Neuronal stem cell (in vitro differentiated cells): ENCODE data around the gene PACRG.
A peak's percentile ranks its signal among the peaks of the same experiment; 100 is the strongest.

Source experiments
- DNase-seq: peaks from one replicate; pipeline ENCODE4 v3.0.0-alpha.2; 2013; ENCODE audit warnings: low spot score
- H2AFZ ChIP-seq: one replicate; pipeline ENCODE4 v1.6.1; 2013; ENCODE audit warnings: mild to moderate bottlenecking, low read length, inconsistent platforms
- H2AK5ac ChIP-seq: 2 replicates; pipeline ENCODE4 v1.6.1; 2013; ENCODE audit warnings: low read depth, mild to moderate bottlenecking, inconsistent platforms, low read length, moderate library complexity, mixed read lengths
- H2BK120ac ChIP-seq: 2 replicates; pipeline ENCODE4 v1.6.1; 2013; ENCODE audit warnings: low read depth, mild to moderate bottlenecking, inconsistent platforms, low read length, moderate library complexity, mixed read lengths
- H2BK12ac ChIP-seq: one replicate; pipeline ENCODE4 v1.6.1; 2013; ENCODE audit warnings: low read length, inconsistent platforms
- H2BK15ac ChIP-seq: 2 replicates; pipeline ENCODE4 v1.6.1; 2013; ENCODE audit warnings: mild to moderate bottlenecking, low read length, inconsistent platforms, mixed read lengths
- H2BK5ac ChIP-seq: one replicate; pipeline ENCODE4 v1.6.1; 2013; ENCODE audit warnings: inconsistent platforms, mild to moderate bottlenecking, low read length, moderate library complexity
- H3K14ac ChIP-seq: one replicate; pipeline ENCODE4 v1.6.1; 2013; ENCODE audit warnings: low read length, inconsistent platforms
- H3K18ac ChIP-seq: 2 replicates; pipeline ENCODE4 v1.6.1; 2013; ENCODE audit warnings: low read length, inconsistent platforms
- H3K23ac ChIP-seq: 2 replicates; pipeline ENCODE4 v1.6.1; 2013; ENCODE audit warnings: low read depth, mild to moderate bottlenecking, mixed read lengths, low read length, inconsistent platforms; ENCODE audit not compliant: poor library complexity
- H3K27ac ChIP-seq: replicated peaks from 3 replicates; pipeline ENCODE4 v1.5.1; 2013; ENCODE audit warnings: low read length, inconsistent platforms
- H3K27me3 ChIP-seq, 3 experiments: 2 replicates each; pipeline ENCODE4 v1.6.1; 2013; ENCODE audit warnings: low read length in 3 of 3, mild to moderate bottlenecking in 2 of 3, inconsistent platforms in 1 of 3, low read depth in 1 of 3, mixed read lengths in 1 of 3, moderate library complexity in 1 of 3; ENCODE audit not compliant: control insufficient read depth in 3 of 3, insufficient read depth in 3 of 3
- H3K36me3 ChIP-seq, 2 donors: replicated peaks in 1 of 2; 2 replicates each; pipeline ENCODE4 v1.6.1; 2013; ENCODE audit warnings: low read length in 2 of 2; ENCODE audit not compliant: control insufficient read depth in 2 of 2, insufficient read depth in 2 of 2
- H3K4ac ChIP-seq: 2 replicates; pipeline ENCODE4 v1.6.1; 2013; ENCODE audit warnings: inconsistent platforms, mild to moderate bottlenecking, low read length, moderate library complexity
- H3K4me1 ChIP-seq, 2 donors: 1 replicate in 1 of 2; 2 replicates in 1 of 2; pipeline ENCODE4 v1.6.1; 2013; ENCODE audit warnings: low read length in 2 of 2, low read depth in 1 of 2; ENCODE audit not compliant: control insufficient read depth in 2 of 2, insufficient read depth in 1 of 2
- H3K4me2 ChIP-seq: one replicate; pipeline ENCODE4 v1.6.1; 2013; ENCODE audit warnings: mild to moderate bottlenecking, low read length, inconsistent platforms; ENCODE audit not compliant: insufficient read depth, poor library complexity, severe bottlenecking
- H3K4me3 ChIP-seq, 2 donors: 2 replicates each; pipeline ENCODE4 v1.5.1; 2013; ENCODE audit warnings: low read length in 2 of 2, mild to moderate bottlenecking in 2 of 2, inconsistent platforms in 1 of 2, moderate library complexity in 1 of 2
- H3K79me1 ChIP-seq: one replicate; pipeline ENCODE4 v1.6.1; 2013; ENCODE audit warnings: low read depth, mild to moderate bottlenecking, inconsistent platforms, low read length, moderate library complexity
- H3K9ac ChIP-seq: one replicate; pipeline ENCODE4 v1.6.1; 2013; ENCODE audit warnings: mild to moderate bottlenecking, low read depth, low read length, inconsistent platforms; ENCODE audit not compliant: poor library complexity
- H3K9me3 ChIP-seq, 2 donors: replicated peaks in 1 of 2; 2 replicates each; pipeline versions ENCODE3 to v1.6.1; 2013; ENCODE audit warnings: low read length in 2 of 2, mild to moderate bottlenecking in 2 of 2, inconsistent platforms in 1 of 2, low read depth in 1 of 2, mixed read lengths in 1 of 2, moderate library complexity in 1 of 2; ENCODE audit not compliant: control insufficient read depth in 2 of 2, insufficient read depth in 1 of 2
- H4K8ac ChIP-seq: one replicate; pipeline ENCODE4 v1.6.1; 2013; ENCODE audit warnings: low read depth, mild to moderate bottlenecking, inconsistent platforms, low read length, moderate library complexity
- H4K91ac ChIP-seq: one replicate; pipeline ENCODE4 v1.6.1; 2013; ENCODE audit warnings: low read length, low read depth, mild to moderate bottlenecking, inconsistent platforms; ENCODE audit not compliant: poor library complexity
- WGBS, 2 donors: extraction: QIAGEN DNeasy Blood & Tissue Kit; methylation state at CpG; one replicate each; pipeline ENCODE4 v1.1.7; 2013; ENCODE audit warnings: missing lambda C conversion rate in 2 of 2, mixed read lengths in 1 of 2; ENCODE audit not compliant: insufficient read length in 2 of 2, insufficient replicate concordance in 1 of 2; ENCODE audit errors: extremely low coverage in 2 of 2; 5-methylcytosine and 5-hydroxymethylcytosine counted together

Gene PACRG

GRCh38 chr6:163281634-163282033 is 553.9 kb downstream of the PACRG start:
- Histone ChIP-seq H3K4me2 (no peak overlapping the region), H2BK15ac (no peak overlapping the region), H3K27me3 (no peaks in the 10 kb centered on the region)

GRCh38 chr6:163282672-163283071 is 554.9 kb downstream of the PACRG start:
- Histone ChIP-seq H3K4me1 (no peaks in the 10 kb centered on the region), H4K91ac (no peak overlapping the region), H4K8ac (no peak overlapping the region), H3K4me3 (no peak overlapping the region), H3K79me1 (no peaks in the 10 kb centered on the region), H3K36me3 (no peaks in the 10 kb centered on the region), H2AFZ (no peak overlapping the region), H2AK5ac (no peak overlapping the region), H3K9me3 (peaks cover 0 to 10% of the 10 kb centered on the region in 2 donors), H3K14ac (no peak overlapping the region), H3K4me2 (no peak overlapping the region), H2BK15ac (no peak overlapping the region), H2BK5ac (no peak overlapping the region), H3K27me3 (no peaks in the 10 kb centered on the region), H3K4ac (no peak overlapping the region), H3K18ac (no peak overlapping the region), H3K27ac (no peak overlapping the region), H2BK12ac (no peak overlapping the region), H3K23ac (no peak overlapping the region), H2BK120ac (no peak overlapping the region), H3K9ac (no peak overlapping the region)
- no peak for DNase-seq

More at GRCh38 chr6:163281634-163282033, 553.9 kb downstream of the PACRG start:
- H3K27ac ChIP-seq, result no peak overlapping the region
- H2BK12ac ChIP-seq, result no peak overlapping the region
- H3K14ac ChIP-seq, result no peak overlapping the region
- H2AK5ac ChIP-seq, result no peak overlapping the region
- H3K9me3 ChIP-seq, result peaks cover 0 to 10% of the 10 kb centered on the region in 2 donors
- no peak overlapping the region for H2AFZ ChIP-seq
- no peak overlapping the region for H4K8ac ChIP-seq
- no peak overlapping the region for H3K4me3 ChIP-seq
- H3K4ac ChIP-seq, result no peak overlapping the region
- no peak overlapping the region for H2BK120ac ChIP-seq
- no peak overlapping the region for H2BK5ac ChIP-seq
- no peak overlapping the region for H3K23ac ChIP-seq
- 100% methylated on average over 1 of the region's 1 CpG; no CpG with 5 or more reads in 1 of the 2 donors for WGBS, 2 donors
- no peak for DNase-seq
- no peaks in the 10 kb centered on the region for H3K4me1 ChIP-seq
- no peak overlapping the region for H3K18ac ChIP-seq
- no peaks in the 10 kb centered on the region for H3K79me1 ChIP-seq
- no peak overlapping the region for H4K91ac ChIP-seq
- H3K36me3 ChIP-seq, result no peaks in the 10 kb centered on the region
- H3K9ac ChIP-seq, result no peak overlapping the region

- no peak for DNase-seq
- Histone ChIP-seq H2BK12ac (no peak overlapping the region), H2BK120ac (no peak overlapping the region), H2BK5ac (no peak overlapping the region), H4K8ac (no peak overlapping the region), H3K79me1 (no peaks in the 10 kb centered on the region), H4K91ac (no peak overlapping the region), H3K4ac (no peak overlapping the region), H3K18ac (no peak overlapping the region), H2AFZ (no peak overlapping the region), H2AK5ac (no peak overlapping the region), H3K9me3 (peaks cover 2 to 6% of the 10 kb centered on the region in 2 donors), H3K14ac (no peak overlapping the region), H3K27me3 (no peaks in the 10 kb centered on the region), H3K23ac (no peak overlapping the region), H3K4me3 (no peak overlapping the region), H3K4me1 (peaks cover 0 to 2% of the 10 kb centered on the region in 2 donors), H3K4me2 (no peak overlapping the region), H3K9ac (no peak overlapping the region), H3K27ac (no peak overlapping the region), H3K36me3 (no peaks in the 10 kb centered on the region), H2BK15ac (no peak overlapping the region)
- WGBS, 2 donors, result no CpG with 5 or more reads among the region's 5 CpGs
These were observed 556.4 kb downstream of the PACRG start for GRCh38 chr6:163284151-163284550.

DNA sequence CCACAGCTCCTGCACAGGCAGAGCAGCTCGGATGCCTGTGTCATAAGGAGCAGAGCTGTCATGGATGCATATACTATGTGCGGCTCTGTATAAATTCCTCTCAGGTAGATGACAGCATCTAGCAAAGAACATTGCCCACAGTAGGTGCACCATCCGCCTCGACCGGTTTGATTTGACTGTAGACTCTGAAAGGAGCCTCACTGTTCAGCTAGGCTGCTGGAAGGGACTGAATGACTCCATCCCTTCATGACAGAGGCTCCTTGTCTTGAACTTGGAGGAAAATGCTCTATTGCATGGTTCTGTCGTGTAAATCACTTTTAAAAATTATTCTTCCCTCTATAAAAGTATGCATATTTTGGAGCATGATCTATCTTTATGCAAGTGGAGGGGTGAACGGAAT is 557.9 kb downstream of the PACRG start:
- peak overlapping the region; percentile 32 for H2AFZ ChIP-seq
- H2BK5ac ChIP-seq, result no peak overlapping the region

More for the DNA sequence above, 557.9 kb downstream of the PACRG start:
- no peak for DNase-seq
- no CpG with 5 or more reads among the region's 7 CpGs for WGBS, 2 donors
- no peak overlapping the region for H3K4me2 ChIP-seq
- H2BK15ac ChIP-seq, result no peak overlapping the region
- H3K9ac ChIP-seq, result no peak overlapping the region
- no peak overlapping the region for H3K18ac ChIP-seq
- H4K8ac ChIP-seq, result no peak overlapping the region
- no peaks in the 10 kb centered on the region for H3K36me3 ChIP-seq
- no peak overlapping the region for H3K23ac ChIP-seq
- H2BK12ac ChIP-seq, result no peak overlapping the region
- H4K91ac ChIP-seq, result no peak overlapping the region
- H3K9me3 ChIP-seq, result peaks cover 0 to 2% of the 10 kb centered on the region in 2 donors
- no peaks in the 10 kb centered on the region for H3K79me1 ChIP-seq
- H3K4ac ChIP-seq, result no peak overlapping the region
- H2AK5ac ChIP-seq, result no peak overlapping the region
- H3K4me3 ChIP-seq, result no peak overlapping the region
- H2BK120ac ChIP-seq, result no peak overlapping the region
- no peak overlapping the region for H3K27ac ChIP-seq
- no peaks in the 10 kb centered on the region for H3K27me3 ChIP-seq
- H3K4me1 ChIP-seq, result peaks cover 0 to 2% of the 10 kb centered on the region in 2 donors
- H3K14ac ChIP-seq, result no peak overlapping the region
